ENCODE data around the gene ZNF516.

The ZNF516 gene

GRCh38 chr18:76495435-76496193 is 572 bp upstream of the ZNF516 start:
- peak overlapping the region; percentile 75 for H3K4me3 ChIP-seq (ENCODE audit: low read depth, low read length)
- H3K4me1 ChIP-seq (ENCODE audit: control insufficient read depth, insufficient read depth, low read length) = peaks cover 9% of the 10 kb centered on the region
- no peaks in the 10 kb centered on the region for H3K9me3 ChIP-seq (ENCODE audit: control insufficient read depth, insufficient read depth, low read length)
- no peak overlapping the region for H3K9ac ChIP-seq (ENCODE audit: low read depth, low read length)
- H3K36me3 ChIP-seq (ENCODE audit: control insufficient read depth, insufficient read depth, low read length) = no peaks in the 10 kb centered on the region
- peaks cover 39% of the 10 kb centered on the region for H3K27me3 ChIP-seq (ENCODE audit: control insufficient read depth, insufficient read depth, low read length)

GRCh38 chr18:76494231-76495005 is 624 bp downstream of the ZNF516 start:
- Histone ChIP-seq H3K27me3 (ENCODE audit: control insufficient read depth, insufficient read depth, low read length) (peaks cover 45% of the 10 kb centered on the region), H3K4me3 (ENCODE audit: low read depth, low read length) (peak overlapping the region; percentile 88)

GRCh38 chr18:76493213-76494161 is 1.6 kb downstream of the ZNF516 start:
- Histone ChIP-seq H3K9me3 (ENCODE audit: control insufficient read depth, insufficient read depth, low read length) (no peaks in the 10 kb centered on the region), H3K9ac (ENCODE audit: low read depth, low read length) (no peak overlapping the region), H3K4me1 (ENCODE audit: control insufficient read depth, insufficient read depth, low read length) (peaks cover 5% of the 10 kb centered on the region), H3K27me3 (ENCODE audit: control insufficient read depth, insufficient read depth, low read length) (peaks cover 49% of the 10 kb centered on the region), H3K36me3 (ENCODE audit: control insufficient read depth, insufficient read depth, low read length) (no peaks in the 10 kb centered on the region), H3K4me3 (ENCODE audit: low read depth, low read length) (peak overlapping the region; percentile 88)

More at GRCh38 chr18:76494231-76495005, 624 bp downstream of the ZNF516 start:
- Histone ChIP-seq H3K4me1 (ENCODE audit: control insufficient read depth, insufficient read depth, low read length) (peaks cover 5% of the 10 kb centered on the region), H3K9me3 (ENCODE audit: control insufficient read depth, insufficient read depth, low read length) (no peaks in the 10 kb centered on the region), H3K9ac (ENCODE audit: low read depth, low read length) (no peak overlapping the region), H3K36me3 (ENCODE audit: control insufficient read depth, insufficient read depth, low read length) (no peaks in the 10 kb centered on the region)

- Histone ChIP-seq H3K4me1 (ENCODE audit: control insufficient read depth, insufficient read depth, low read length) (peaks cover 10% of the 10 kb centered on the region), H3K36me3 (ENCODE audit: control insufficient read depth, insufficient read depth, low read length) (no peaks in the 10 kb centered on the region), H3K27me3 (ENCODE audit: control insufficient read depth, insufficient read depth, low read length) (peaks cover 49% of the 10 kb centered on the region), H3K9me3 (ENCODE audit: control insufficient read depth, insufficient read depth, low read length) (no peaks in the 10 kb centered on the region), H3K9ac (ENCODE audit: low read depth, low read length) (no peak overlapping the region), H3K4me3 (ENCODE audit: low read depth, low read length) (peak overlapping the region; percentile 88)
Measured at GRCh38 chr18:76492669-76493212, 2.3 kb downstream of the ZNF516 start.

- Histone ChIP-seq H3K9ac (ENCODE audit: low read depth, low read length) (peak overlapping the region; percentile 37), H3K36me3 (ENCODE audit: control insufficient read depth, insufficient read depth, low read length) (no peaks in the 10 kb centered on the region), H3K27me3 (ENCODE audit: control insufficient read depth, insufficient read depth, low read length) (peaks cover 43% of the 10 kb centered on the region), H3K4me3 (ENCODE audit: low read depth, low read length) (peak overlapping the region; percentile 88), H3K9me3 (ENCODE audit: control insufficient read depth, insufficient read depth, low read length) (no peaks in the 10 kb centered on the region), H3K4me1 (ENCODE audit: control insufficient read depth, insufficient read depth, low read length) (peaks cover 12% of the 10 kb centered on the region)
Measured at GRCh38 chr18:76491776-76492668, 3.0 kb downstream of the ZNF516 start.

GRCh38 chr18:76491473-76491775 is 3.6 kb downstream of the ZNF516 start:
- Histone ChIP-seq H3K9ac (ENCODE audit: low read depth, low read length) (peak overlapping the region; percentile 37), H3K9me3 (ENCODE audit: control insufficient read depth, insufficient read depth, low read length) (no peaks in the 10 kb centered on the region), H3K27me3 (ENCODE audit: control insufficient read depth, insufficient read depth, low read length) (peaks cover 38% of the 10 kb centered on the region)

GRCh38 chr18:76490670-76491472 is 4.2 kb downstream of the ZNF516 start:
- Histone ChIP-seq H3K4me1 (ENCODE audit: control insufficient read depth, insufficient read depth, low read length) (peaks cover 12% of the 10 kb centered on the region), H3K9ac (ENCODE audit: low read depth, low read length) (no peak overlapping the region), H3K4me3 (ENCODE audit: low read depth, low read length) (peak overlapping the region; percentile 71), H3K27me3 (ENCODE audit: control insufficient read depth, insufficient read depth, low read length) (peaks cover 38% of the 10 kb centered on the region), H3K9me3 (ENCODE audit: control insufficient read depth, insufficient read depth, low read length) (no peaks in the 10 kb centered on the region), H3K36me3 (ENCODE audit: control insufficient read depth, insufficient read depth, low read length) (no peaks in the 10 kb centered on the region)

More at GRCh38 chr18:76491473-76491775, 3.6 kb downstream of the ZNF516 start:
- H3K36me3 ChIP-seq (ENCODE audit: control insufficient read depth, insufficient read depth, low read length) = no peaks in the 10 kb centered on the region
- H3K4me3 ChIP-seq (ENCODE audit: low read depth, low read length) = peak overlapping the region; percentile 88
- peaks cover 12% of the 10 kb centered on the region for H3K4me1 ChIP-seq (ENCODE audit: control insufficient read depth, insufficient read depth, low read length)

- Histone ChIP-seq H3K9me3 (ENCODE audit: control insufficient read depth, insufficient read depth, low read length) (no peaks in the 10 kb centered on the region), H3K4me3 (ENCODE audit: low read depth, low read length) (peak overlapping the region; percentile 71), H3K27me3 (ENCODE audit: control insufficient read depth, insufficient read depth, low read length) (peaks cover 38% of the 10 kb centered on the region), H3K9ac (ENCODE audit: low read depth, low read length) (no peak overlapping the region), H3K4me1 (ENCODE audit: control insufficient read depth, insufficient read depth, low read length) (peaks cover 17% of the 10 kb centered on the region), H3K36me3 (ENCODE audit: control insufficient read depth, insufficient read depth, low read length) (no peaks in the 10 kb centered on the region)
Measured at GRCh38 chr18:76490033-76490432, 5.0 kb downstream of the ZNF516 start.

GRCh38 chr18:76489081-76489480 is 6.0 kb downstream of the ZNF516 start:
- Histone ChIP-seq H3K9ac (ENCODE audit: low read depth, low read length) (no peak overlapping the region), H3K4me3 (ENCODE audit: low read depth, low read length) (no peak overlapping the region), H3K9me3 (ENCODE audit: control insufficient read depth, insufficient read depth, low read length) (no peaks in the 10 kb centered on the region), H3K36me3 (ENCODE audit: control insufficient read depth, insufficient read depth, low read length) (no peaks in the 10 kb centered on the region), H3K27me3 (ENCODE audit: control insufficient read depth, insufficient read depth, low read length) (peaks cover 38% of the 10 kb centered on the region), H3K4me1 (ENCODE audit: control insufficient read depth, insufficient read depth, low read length) (peaks cover 18% of the 10 kb centered on the region)

GRCh38 chr18:76488190-76488589 is 6.9 kb downstream of the ZNF516 start:
- peaks cover 18% of the 10 kb centered on the region for H3K4me1 ChIP-seq (ENCODE audit: control insufficient read depth, insufficient read depth, low read length)
- H3K9me3 ChIP-seq (ENCODE audit: control insufficient read depth, insufficient read depth, low read length) = no peaks in the 10 kb centered on the region
- H3K4me3 ChIP-seq (ENCODE audit: low read depth, low read length) = peak overlapping the region; percentile 38
- no peak overlapping the region for H3K9ac ChIP-seq (ENCODE audit: low read depth, low read length)
- no peaks in the 10 kb centered on the region for H3K36me3 ChIP-seq (ENCODE audit: control insufficient read depth, insufficient read depth, low read length)
- H3K27me3 ChIP-seq (ENCODE audit: control insufficient read depth, insufficient read depth, low read length) = peaks cover 38% of the 10 kb centered on the region

All from iPS-15b (cell line).